Measurements from ENCODE around the gene L3MBTL2.
"Not testable (repeated sequence)": the region's sequence is repeated elsewhere in the genome, so short reads cannot be mapped to it uniquely, and the experiment has no call there.

The L3MBTL2 gene

GRCh38 chr22:41177622-41178424 is 27.3 kb upstream of the L3MBTL2 start:
- H2AFZ ChIP-seq (ENCODE audit: low read length) = no peak overlapping the region
- H3K27me3 ChIP-seq (replicated peaks; ENCODE audit: insufficient read depth, low read length) = no peaks in the 10 kb centered on the region
- no peaks in the 10 kb centered on the region for H3K4me1 ChIP-seq (ENCODE audit: low read length)
- no peaks in the 10 kb centered on the region for H4K20me1 ChIP-seq (ENCODE audit: insufficient read depth, low read length)
- peaks cover 34% of the 10 kb centered on the region for H3K36me3 ChIP-seq (replicated peaks; ENCODE audit: insufficient read depth, low read length)
- peaks cover 6% of the 10 kb centered on the region; the same call in 1 of the 2 replicates for H3F3A ChIP-seq (ENCODE audit: insufficient read depth, low read length)
- H3K4me2 ChIP-seq (ENCODE audit: low read depth, low read length) = no peak overlapping the region
- H3K9me2 ChIP-seq (replicated peaks; ENCODE audit: insufficient read depth, low read length) = no peaks in the 10 kb centered on the region
- TF ChIP-seq EZH2phosphoT487 (IDR thresholded peaks at IDR 0.05; ENCODE audit: low read length) (no peak), CTCF (IDR thresholded peaks at IDR 0.05; ENCODE audit: low read length) (no peak), EZH2 (optimal IDR thresholded peaks at IDR 0.05; ENCODE audit: low read depth, low read length) (no peak)
- H3K4me3 ChIP-seq (ENCODE audit: low read length) = no peak overlapping the region
- no peaks in the 10 kb centered on the region for H3K9me3 ChIP-seq (replicated peaks; ENCODE audit: insufficient read depth, low read length)
- H3K9ac ChIP-seq (ENCODE audit: low read length) = no peak overlapping the region
- H3K79me2 ChIP-seq (ENCODE audit: low read length) = no peaks in the 10 kb centered on the region
- no peak for DNase-seq
- H3K27ac ChIP-seq (ENCODE audit: low read length) = no peak overlapping the region

GRCh38 chr22:41178425-41178975 is 26.6 kb upstream of the L3MBTL2 start:
- Histone ChIP-seq H3K9me3 (replicated peaks; ENCODE audit: insufficient read depth, low read length) (no peaks in the 10 kb centered on the region), H3K79me2 (ENCODE audit: low read length) (no peaks in the 10 kb centered on the region), H3K4me2 (ENCODE audit: low read depth, low read length) (no peak overlapping the region), H3F3A (ENCODE audit: insufficient read depth, low read length) (peaks cover 6% of the 10 kb centered on the region; the same call in 1 of the 2 replicates), H3K9me2 (replicated peaks; ENCODE audit: insufficient read depth, low read length) (no peaks in the 10 kb centered on the region), H3K27ac (ENCODE audit: low read length) (no peak overlapping the region), H3K27me3 (replicated peaks; ENCODE audit: insufficient read depth, low read length) (no peaks in the 10 kb centered on the region), H4K20me1 (ENCODE audit: insufficient read depth, low read length) (no peaks in the 10 kb centered on the region), H3K4me1 (ENCODE audit: low read length) (no peaks in the 10 kb centered on the region), H3K9ac (ENCODE audit: low read length) (no peak overlapping the region), H3K4me3 (ENCODE audit: low read length) (no peak overlapping the region), H3K36me3 (replicated peaks; ENCODE audit: insufficient read depth, low read length) (peaks cover 30% of the 10 kb centered on the region), H2AFZ (ENCODE audit: low read length) (no peak overlapping the region)
- TF ChIP-seq CTCF (IDR thresholded peaks at IDR 0.05; ENCODE audit: low read length) (no peak), EZH2 (optimal IDR thresholded peaks at IDR 0.05; ENCODE audit: low read depth, low read length) (no peak), EZH2phosphoT487 (IDR thresholded peaks at IDR 0.05; ENCODE audit: low read length) (no peak)
- DNase-seq = no peak

GRCh38 chr22:41180362-41180761 is 24.8 kb upstream of the L3MBTL2 start:
- not testable (repeated sequence) for H2AFZ ChIP-seq (ENCODE audit: low read length); H3K4me3 ChIP-seq (ENCODE audit: low read length); DNase-seq; H3K27me3 ChIP-seq (replicated peaks; ENCODE audit: insufficient read depth, low read length); H3K9me2 ChIP-seq (replicated peaks; ENCODE audit: insufficient read depth, low read length); H3K27ac ChIP-seq (ENCODE audit: low read length); H3K79me2 ChIP-seq (ENCODE audit: low read length); H4K20me1 ChIP-seq (ENCODE audit: insufficient read depth, low read length); H3F3A ChIP-seq (ENCODE audit: insufficient read depth, low read length); H3K9ac ChIP-seq (ENCODE audit: low read length); H3K4me1 ChIP-seq (ENCODE audit: low read length); H3K4me2 ChIP-seq (ENCODE audit: low read depth, low read length); H3K9me3 ChIP-seq (replicated peaks; ENCODE audit: insufficient read depth, low read length)
- H3K36me3 ChIP-seq (replicated peaks; ENCODE audit: insufficient read depth, low read length) = peaks cover 19% of the 10 kb centered on the region

GRCh38 chr22:41180926-41181325 is 24.2 kb upstream of the L3MBTL2 start:
- peaks cover 19% of the 10 kb centered on the region for H3K36me3 ChIP-seq (replicated peaks; ENCODE audit: insufficient read depth, low read length)
- no peaks in the 10 kb centered on the region for H4K20me1 ChIP-seq (ENCODE audit: insufficient read depth, low read length)
- no peaks in the 10 kb centered on the region for H3K4me1 ChIP-seq (ENCODE audit: low read length)
- H3K4me2 ChIP-seq (ENCODE audit: low read depth, low read length) = no peak overlapping the region
- no peaks in the 10 kb centered on the region for H3K9me3 ChIP-seq (replicated peaks; ENCODE audit: insufficient read depth, low read length)
- DNase-seq = no peak
- no peaks in the 10 kb centered on the region for H3K79me2 ChIP-seq (ENCODE audit: low read length)
- no peak overlapping the region for H3K9ac ChIP-seq (ENCODE audit: low read length)
- TF ChIP-seq EZH2phosphoT487 (IDR thresholded peaks at IDR 0.05; ENCODE audit: low read length) = no peak
- no peak for TF ChIP-seq CTCF (IDR thresholded peaks at IDR 0.05; ENCODE audit: low read length)
- no peak for TF ChIP-seq EZH2 (optimal IDR thresholded peaks at IDR 0.05; ENCODE audit: low read depth, low read length)
- H3K27me3 ChIP-seq (replicated peaks; ENCODE audit: insufficient read depth, low read length) = no peaks in the 10 kb centered on the region
- H3K9me2 ChIP-seq (replicated peaks; ENCODE audit: insufficient read depth, low read length) = no peaks in the 10 kb centered on the region
- H3F3A ChIP-seq (ENCODE audit: insufficient read depth, low read length) = peaks cover 6% of the 10 kb centered on the region; the same call in 1 of the 2 replicates
- no peak overlapping the region for H2AFZ ChIP-seq (ENCODE audit: low read length)
- H3K4me3 ChIP-seq (ENCODE audit: low read length) = no peak overlapping the region
- H3K27ac ChIP-seq (ENCODE audit: low read length) = no peak overlapping the region

Data from MM.1S (cell line).